Measurements from ENCODE around the gene CSTF2T. TPM values are rescaled to one million over a fixed set of nuclear protein-coding genes. Genes with fewer than 3 reads are reported as not detected.

Gene CSTF2T
- total RNA-seq, 4 donors from 2014 or later = 18.4 to 41.7 (median 23.3) TPM

GRCh38 chr10:51743146-51743545 lies 43.8 kb upstream of the CSTF2T start:
- Histone ChIP-seq H3K27me3 (no peaks in the 10 kb centered on the region), H3K4me3 (no peak overlapping the region), H3K36me3 (no peaks in the 10 kb centered on the region), H3K27ac (no peak overlapping the region), H3K9me3 (no peaks in the 10 kb centered on the region), H3K4me1 (no peaks in the 10 kb centered on the region)
- no peak for TF ChIP-seq POLR2A (IDR thresholded peaks at IDR 0.05)
- TF ChIP-seq CTCF (IDR thresholded peaks at IDR 0.05) = no peak
- intact Hi-C loops (cut with DNase I; ENCODE audit: low total_unique reads) = no loop called here
- no peak for DNase-seq

- no peaks in the 10 kb centered on the region for H3K27me3 ChIP-seq
- H3K36me3 ChIP-seq = no peaks in the 10 kb centered on the region
- intact Hi-C loops (cut with DNase I; ENCODE audit: low total_unique reads) = no loop called here
- no peaks in the 10 kb centered on the region for H3K4me1 ChIP-seq
- TF ChIP-seq POLR2A (IDR thresholded peaks at IDR 0.05) (no peak), CTCF (IDR thresholded peaks at IDR 0.05) (no peak)
- no peak overlapping the region for H3K4me3 ChIP-seq
- H3K9me3 ChIP-seq = no peaks in the 10 kb centered on the region
- DNase-seq = no peak
- H3K27ac ChIP-seq = no peak overlapping the region
Measured at GRCh38 chr10:51733057-51733456, 33.7 kb upstream of the CSTF2T start.

GRCh38 chr10:51729822-51730555 lies 30.6 kb upstream of the CSTF2T start:
- TF ChIP-seq CTCF (IDR thresholded peaks at IDR 0.05) (no peak), POLR2A (IDR thresholded peaks at IDR 0.05) (no peak)
- no peak overlapping the region for H3K27ac ChIP-seq
- no peak overlapping the region for H3K4me3 ChIP-seq
- H3K27me3 ChIP-seq = no peaks in the 10 kb centered on the region
- no peaks in the 10 kb centered on the region for H3K9me3 ChIP-seq
- no peak for DNase-seq
- no peaks in the 10 kb centered on the region for H3K4me1 ChIP-seq
- H3K36me3 ChIP-seq = no peaks in the 10 kb centered on the region
- intact Hi-C loops (cut with DNase I; ENCODE audit: low total_unique reads) = no loop called here

GRCh38 chr10:51724038-51724437 lies 24.6 kb upstream of the CSTF2T start:
- Histone ChIP-seq H3K9me3 (no peaks in the 10 kb centered on the region), H3K27me3 (no peaks in the 10 kb centered on the region), H3K36me3 (no peaks in the 10 kb centered on the region), H3K4me1 (no peaks in the 10 kb centered on the region), H3K27ac (no peak overlapping the region), H3K4me3 (no peak overlapping the region)
- intact Hi-C loops (cut with DNase I; ENCODE audit: low total_unique reads) = no loop called here
- no peak for TF ChIP-seq POLR2A (IDR thresholded peaks at IDR 0.05)
- no peak for TF ChIP-seq CTCF (IDR thresholded peaks at IDR 0.05)
- DNase-seq = no peak

- TF ChIP-seq POLR2A (IDR thresholded peaks at IDR 0.05) = no peak
- no peak for TF ChIP-seq CTCF (IDR thresholded peaks at IDR 0.05)
- Histone ChIP-seq H3K4me3 (no peak overlapping the region), H3K36me3 (no peaks in the 10 kb centered on the region), H3K4me1 (no peaks in the 10 kb centered on the region), H3K9me3 (no peaks in the 10 kb centered on the region), H3K27ac (no peak overlapping the region), H3K27me3 (no peaks in the 10 kb centered on the region)
- DNase-seq = no peak
- intact Hi-C loops (cut with DNase I; ENCODE audit: low total_unique reads) = no loop called here
Measured at GRCh38 chr10:51718804-51719291, 19.5 kb upstream of the CSTF2T start.
